Measurements from ENCODE around the gene ZC3H8.
A peak's percentile ranks its signal among the peaks of the same experiment; 100 is the strongest.

ZC3H8 gene

GRCh38 chr2:112195167-112195766, 59.6 kb downstream of the ZC3H8 start:
- DNase-seq (ENCODE audit: low read depth): no peak

- DNase-seq (ENCODE audit: low read depth): no peak
These were observed 60.4 kb downstream of the ZC3H8 start for GRCh38 chr2:112194482-112194881.

- no peak for DNase-seq (ENCODE audit: low read depth)
These were observed 60.8 kb downstream of the ZC3H8 start for GRCh38 chr2:112194028-112194427.

GRCh38 chr2:112189001-112189556, 65.8 kb downstream of the ZC3H8 start:
- DNase-seq (ENCODE audit: low read depth): no peak

GRCh38 chr2:112187805-112188596, 66.8 kb downstream of the ZC3H8 start:
- DNase-seq (ENCODE audit: low read depth): peak; percentile 69

GRCh38 chr2:112187046-112187715, 67.7 kb downstream of the ZC3H8 start:
- DNase-seq (ENCODE audit: low read depth): no peak

GRCh38 chr2:112185131-112185530, 69.7 kb downstream of the ZC3H8 start:
- no peak for DNase-seq (ENCODE audit: low read depth)

- DNase-seq (ENCODE audit: low read depth): no peak
These were observed 70.7 kb downstream of the ZC3H8 start for GRCh38 chr2:112184121-112184520.

- no peak for DNase-seq (ENCODE audit: low read depth)
These were observed 71.4 kb downstream of the ZC3H8 start for GRCh38 chr2:112183327-112184025.

GRCh38 chr2:112182581-112183034, 72.2 kb downstream of the ZC3H8 start:
- DNase-seq (ENCODE audit: low read depth): no peak

GRCh38 chr2:112181571-112182290, 73.1 kb downstream of the ZC3H8 start:
- no peak for DNase-seq (ENCODE audit: low read depth)

GRCh38 chr2:112175958-112176573, 78.8 kb downstream of the ZC3H8 start:
- DNase-seq (ENCODE audit: low read depth): no peak

GRCh38 chr2:112175333-112175732, 79.5 kb downstream of the ZC3H8 start:
- DNase-seq (ENCODE audit: low read depth): no peak

GRCh38 chr2:112174383-112174782, 80.5 kb downstream of the ZC3H8 start:
- DNase-seq (ENCODE audit: low read depth): no peak

GRCh38 chr2:112173646-112174319, 81.1 kb downstream of the ZC3H8 start:
- no peak for DNase-seq (ENCODE audit: low read depth)

- no peak for DNase-seq (ENCODE audit: low read depth)
These were observed 84.3 kb downstream of the ZC3H8 start for GRCh38 chr2:112170495-112170894.

GRCh38 chr2:112168422-112169124, 86.3 kb downstream of the ZC3H8 start:
- no peak for DNase-seq (ENCODE audit: low read depth)

- no peak for DNase-seq (ENCODE audit: low read depth)
These were observed 87.9 kb downstream of the ZC3H8 start for GRCh38 chr2:112166806-112167499.

GRCh38 chr2:112165296-112165695, 89.5 kb downstream of the ZC3H8 start:
- DNase-seq (ENCODE audit: low read depth): no peak

Measured in stimulated activated CD8-positive, alpha-beta memory T cell treated with anti-CD3 and anti-CD28 coated beads, Interleukin-12 subunit alpha, Interleukin-12 subunit beta, amount 100 ng/mL, for 1 hour (primary cell).